Measurements from ENCODE around the gene TYK2. TPM values are rescaled to one million over a fixed set of nuclear protein-coding genes. Genes with fewer than 3 reads are reported as not detected.

TYK2 gene
- total and polyA plus RNA-seq, 2 of the 13 experiments (the other 11 are each of a cell fraction or from before 2014, with no cell fraction given) = 38.8 to 60.1 TPM

DNA sequence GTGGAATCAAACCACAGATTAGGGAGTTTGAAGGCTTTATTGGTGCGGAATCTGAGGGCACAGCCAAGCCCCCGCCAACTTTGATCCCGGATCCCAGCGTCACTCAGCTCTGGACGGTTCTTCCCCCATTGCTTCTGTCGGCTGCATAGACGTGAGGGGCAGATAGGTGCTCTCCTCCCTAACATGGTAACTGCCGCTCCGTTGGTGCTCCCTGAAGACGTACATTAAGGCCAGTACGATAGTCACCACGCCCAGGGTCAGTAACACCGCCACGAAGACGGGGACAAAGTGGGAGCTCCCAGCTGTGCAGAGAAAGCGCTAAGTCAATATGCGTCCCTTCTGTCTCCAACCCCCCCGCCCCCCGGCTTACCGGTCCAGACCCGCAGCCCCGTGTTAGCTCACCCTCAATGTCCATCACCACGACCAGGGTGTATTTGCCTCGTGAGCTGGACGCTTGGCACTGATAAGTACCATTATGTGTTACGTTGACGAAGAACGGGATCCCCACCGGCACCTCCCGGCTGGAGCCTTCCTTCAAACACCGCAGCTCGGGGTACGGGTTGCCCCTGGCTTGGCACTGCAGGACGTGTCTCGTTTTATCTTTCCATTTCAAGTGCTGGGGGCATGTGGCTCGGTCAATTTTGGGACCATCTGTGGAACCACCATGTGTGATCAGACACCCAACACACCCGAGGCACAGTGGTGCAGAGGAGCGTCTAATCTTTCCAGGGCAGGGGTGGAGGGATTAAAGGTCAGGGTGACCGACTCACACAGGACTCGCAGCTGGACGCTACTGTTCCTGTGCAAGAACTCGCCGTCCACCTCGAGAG is 46.4 kb downstream of the TYK2 start (continued):
- TF ChIP-seq, protein P1, sequence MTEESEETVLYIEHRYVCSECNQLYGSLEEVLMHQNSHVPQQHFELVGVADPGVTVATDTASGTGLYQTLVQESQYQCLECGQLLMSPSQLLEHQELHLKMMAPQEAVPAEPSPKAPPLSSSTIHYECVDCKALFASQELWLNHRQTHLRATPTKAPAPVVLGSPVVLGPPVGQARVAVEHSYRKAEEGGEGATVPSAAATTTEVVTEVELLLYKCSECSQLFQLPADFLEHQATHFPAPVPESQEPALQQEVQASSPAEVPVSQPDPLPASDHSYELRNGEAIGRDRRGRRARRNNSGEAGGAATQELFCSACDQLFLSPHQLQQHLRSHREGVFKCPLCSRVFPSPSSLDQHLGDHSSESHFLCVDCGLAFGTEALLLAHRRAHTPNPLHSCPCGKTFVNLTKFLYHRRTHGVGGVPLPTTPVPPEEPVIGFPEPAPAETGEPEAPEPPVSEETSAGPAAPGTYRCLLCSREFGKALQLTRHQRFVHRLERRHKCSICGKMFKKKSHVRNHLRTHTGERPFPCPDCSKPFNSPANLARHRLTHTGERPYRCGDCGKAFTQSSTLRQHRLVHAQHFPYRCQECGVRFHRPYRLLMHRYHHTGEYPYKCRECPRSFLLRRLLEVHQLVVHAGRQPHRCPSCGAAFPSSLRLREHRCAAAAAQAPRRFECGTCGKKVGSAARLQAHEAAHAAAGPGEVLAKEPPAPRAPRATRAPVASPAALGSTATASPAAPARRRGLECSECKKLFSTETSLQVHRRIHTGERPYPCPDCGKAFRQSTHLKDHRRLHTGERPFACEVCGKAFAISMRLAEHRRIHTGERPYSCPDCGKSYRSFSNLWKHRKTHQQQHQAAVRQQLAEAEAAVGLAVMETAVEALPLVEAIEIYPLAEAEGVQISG (CRISPR knock-in tag; IDR thresholded peaks at IDR 0.05) = no peak
- TF ChIP-seq ZFP37 (CRISPR knock-in tag; IDR thresholded peaks at IDR 0.05; ENCODE audit: borderline replicate concordance) (no peak), KDM4B (CRISPR knock-in tag; IDR thresholded peaks at IDR 0.05) (no peak), ZNF367 (CRISPR knock-in tag; IDR thresholded peaks at IDR 0.05; ENCODE audit: borderline replicate concordance) (no peak), JARID2 (CRISPR knock-in tag; IDR thresholded peaks at IDR 0.05; ENCODE audit: insufficient replicate concordance) (no peak), MEIS2 (CRISPR knock-in tag; IDR thresholded peaks at IDR 0.05) (0 out of 2 replicates have a peak, but pooled peaks have one; percentile 2), ZFP36L1 (CRISPR knock-in tag; IDR thresholded peaks at IDR 0.05) (no peak), PHF20 (CRISPR knock-in tag; IDR thresholded peaks at IDR 0.05) (no peak), MIXL1 (CRISPR knock-in tag; IDR thresholded peaks at IDR 0.05) (no peak), HOXA3 (CRISPR knock-in tag; IDR thresholded peaks at IDR 0.05) (no peak; the same call in 1 of the 2 replicates), AGO1 (IDR thresholded peaks at IDR 0.05; ENCODE audit: low read depth, low read length, poor library complexity, severe bottlenecking) (no peak), ZNF230 (CRISPR knock-in tag; IDR thresholded peaks at IDR 0.05) (peak; percentile 6; the same call in 1 of the 2 replicates), ZNF160 (CRISPR knock-in tag; IDR thresholded peaks at IDR 0.05) (no peak; the same call in 1 of the 2 replicates), FOXA1 (IDR thresholded peaks at IDR 0.05) (no peak), FOXA1 (CRISPR knock-in tag; IDR thresholded peaks at IDR 0.05) (peak; percentile 56; the same call in 1 of the 2 replicates), ZNF331 (CRISPR knock-in tag; IDR thresholded peaks at IDR 0.05) (no peak), NONO (IDR thresholded peaks at IDR 0.05) (no peak), NONO (CRISPR knock-in tag; conservative IDR thresholded peaks at IDR 0.05) (0 out of 2 replicates have a peak, but pooled peaks have one; percentile 14), PAF1 (CRISPR knock-in tag; IDR thresholded peaks at IDR 0.05) (no peak)
- TF ChIP-seq, protein P2, sequence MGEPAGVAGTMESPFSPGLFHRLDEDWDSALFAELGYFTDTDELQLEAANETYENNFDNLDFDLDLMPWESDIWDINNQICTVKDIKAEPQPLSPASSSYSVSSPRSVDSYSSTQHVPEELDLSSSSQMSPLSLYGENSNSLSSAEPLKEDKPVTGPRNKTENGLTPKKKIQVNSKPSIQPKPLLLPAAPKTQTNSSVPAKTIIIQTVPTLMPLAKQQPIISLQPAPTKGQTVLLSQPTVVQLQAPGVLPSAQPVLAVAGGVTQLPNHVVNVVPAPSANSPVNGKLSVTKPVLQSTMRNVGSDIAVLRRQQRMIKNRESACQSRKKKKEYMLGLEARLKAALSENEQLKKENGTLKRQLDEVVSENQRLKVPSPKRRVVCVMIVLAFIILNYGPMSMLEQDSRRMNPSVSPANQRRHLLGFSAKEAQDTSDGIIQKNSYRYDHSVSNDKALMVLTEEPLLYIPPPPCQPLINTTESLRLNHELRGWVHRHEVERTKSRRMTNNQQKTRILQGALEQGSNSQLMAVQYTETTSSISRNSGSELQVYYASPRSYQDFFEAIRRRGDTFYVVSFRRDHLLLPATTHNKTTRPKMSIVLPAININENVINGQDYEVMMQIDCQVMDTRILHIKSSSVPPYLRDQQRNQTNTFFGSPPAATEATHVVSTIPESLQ (CRISPR knock-in tag; conservative IDR thresholded peaks at IDR 0.05) = no peak
- TF ChIP-seq, protein P3, sequence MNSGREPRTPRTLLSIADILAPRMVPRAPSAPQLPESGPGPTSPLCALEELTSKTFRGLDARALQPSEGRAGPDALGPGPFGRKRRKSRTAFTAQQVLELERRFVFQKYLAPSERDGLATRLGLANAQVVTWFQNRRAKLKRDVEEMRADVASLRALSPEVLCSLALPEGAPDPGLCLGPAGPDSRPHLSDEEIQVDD (CRISPR knock-in tag; IDR thresholded peaks at IDR 0.05; ENCODE audit: borderline replicate concordance) = no peak
- TF ChIP-seq, protein P4, sequence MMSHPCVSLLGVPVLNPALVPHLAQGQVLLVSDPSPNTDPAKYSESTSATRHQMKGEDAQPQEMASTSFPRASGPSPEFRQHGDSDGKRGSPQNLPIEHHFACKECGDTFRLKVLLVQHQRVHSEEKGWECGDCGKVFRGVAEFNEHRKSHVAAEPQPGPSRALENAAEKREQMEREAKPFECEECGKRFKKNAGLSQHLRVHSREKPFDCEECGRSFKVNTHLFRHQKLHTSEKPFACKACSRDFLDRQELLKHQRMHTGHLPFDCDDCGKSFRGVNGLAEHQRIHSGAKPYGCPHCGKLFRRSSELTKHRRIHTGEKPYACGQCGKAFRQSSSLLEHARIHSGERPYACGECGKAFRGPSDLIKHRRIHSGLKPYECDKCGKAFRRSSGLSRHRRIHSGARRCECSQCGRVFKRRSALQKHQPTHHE (CRISPR knock-in tag; IDR thresholded peaks at IDR 0.05; ENCODE audit: borderline replicate concordance) = no peak
- TF ChIP-seq, protein P5, sequence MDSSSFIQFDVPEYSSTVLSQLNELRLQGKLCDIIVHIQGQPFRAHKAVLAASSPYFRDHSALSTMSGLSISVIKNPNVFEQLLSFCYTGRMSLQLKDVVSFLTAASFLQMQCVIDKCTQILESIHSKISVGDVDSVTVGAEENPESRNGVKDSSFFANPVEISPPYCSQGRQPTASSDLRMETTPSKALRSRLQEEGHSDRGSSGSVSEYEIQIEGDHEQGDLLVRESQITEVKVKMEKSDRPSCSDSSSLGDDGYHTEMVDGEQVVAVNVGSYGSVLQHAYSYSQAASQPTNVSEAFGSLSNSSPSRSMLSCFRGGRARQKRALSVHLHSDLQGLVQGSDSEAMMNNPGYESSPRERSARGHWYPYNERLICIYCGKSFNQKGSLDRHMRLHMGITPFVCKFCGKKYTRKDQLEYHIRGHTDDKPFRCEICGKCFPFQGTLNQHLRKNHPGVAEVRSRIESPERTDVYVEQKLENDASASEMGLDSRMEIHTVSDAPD (CRISPR knock-in tag; IDR thresholded peaks at IDR 0.05) = no peak
